Liver (tissue), 3 donors: ENCODE measurements around the gene COPA.

Experiments used
- NR2F2 ChIP-seq: IDR thresholded peaks from 2 replicates; pipeline ENCODE4 v1.6.1; 2016; ENCODE audit warnings: antibody characterized with exemption
- RAD21 ChIP-seq, 2 donors: IDR thresholded peaks; 2 replicates each; pipeline ENCODE4 v1.6.1; 2016; ENCODE audit warnings: antibody characterized with exemption in 2 of 2, mild to moderate bottlenecking in 2 of 2
- RXRA ChIP-seq, 2 donors: IDR thresholded peaks; 2 replicates each; pipeline ENCODE4 v1.6.1; 2017 to 2018; ENCODE audit warnings: antibody characterized with exemption in 2 of 2, mild to moderate bottlenecking in 1 of 2
- SP1 ChIP-seq: IDR thresholded peaks from 2 replicates; pipeline ENCODE4 v1.6.1; 2018; ENCODE audit warnings: antibody characterized with exemption, mild to moderate bottlenecking
- TF ChIP-seq, protein P1 (sequence below): fragments of 150-350 bp; IDR thresholded peaks from 2 replicates; pipeline ENCODE4 v1.5.1; 2017; ENCODE audit warnings: improper control_type of control experiment, low read depth, low read length; ENCODE audit not compliant: missing input control
- TF ChIP-seq, protein P2 (sequence below): IDR thresholded peaks from 2 replicates; pipeline ENCODE4 v1.6.1; 2016; ENCODE audit warnings: antibody characterized with exemption
- donor health status: healthy.
- donor health status: healthy.

GRCh38 chr1:160358073-160358472 is 15.0 kb upstream of the COPA start:
- TF ChIP-seq, protein P1, sequence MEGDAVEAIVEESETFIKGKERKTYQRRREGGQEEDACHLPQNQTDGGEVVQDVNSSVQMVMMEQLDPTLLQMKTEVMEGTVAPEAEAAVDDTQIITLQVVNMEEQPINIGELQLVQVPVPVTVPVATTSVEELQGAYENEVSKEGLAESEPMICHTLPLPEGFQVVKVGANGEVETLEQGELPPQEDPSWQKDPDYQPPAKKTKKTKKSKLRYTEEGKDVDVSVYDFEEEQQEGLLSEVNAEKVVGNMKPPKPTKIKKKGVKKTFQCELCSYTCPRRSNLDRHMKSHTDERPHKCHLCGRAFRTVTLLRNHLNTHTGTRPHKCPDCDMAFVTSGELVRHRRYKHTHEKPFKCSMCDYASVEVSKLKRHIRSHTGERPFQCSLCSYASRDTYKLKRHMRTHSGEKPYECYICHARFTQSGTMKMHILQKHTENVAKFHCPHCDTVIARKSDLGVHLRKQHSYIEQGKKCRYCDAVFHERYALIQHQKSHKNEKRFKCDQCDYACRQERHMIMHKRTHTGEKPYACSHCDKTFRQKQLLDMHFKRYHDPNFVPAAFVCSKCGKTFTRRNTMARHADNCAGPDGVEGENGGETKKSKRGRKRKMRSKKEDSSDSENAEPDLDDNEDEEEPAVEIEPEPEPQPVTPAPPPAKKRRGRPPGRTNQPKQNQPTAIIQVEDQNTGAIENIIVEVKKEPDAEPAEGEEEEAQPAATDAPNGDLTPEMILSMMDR = no peak
- TF ChIP-seq SP1 = no peak
- no peak for TF ChIP-seq RAD21 (IDR thresholded peaks at IDR 0.05)
- TF ChIP-seq NR2F2 = no peak
- no peak for TF ChIP-seq RXRA (IDR thresholded peaks at IDR 0.05)
- TF ChIP-seq, protein P2, sequence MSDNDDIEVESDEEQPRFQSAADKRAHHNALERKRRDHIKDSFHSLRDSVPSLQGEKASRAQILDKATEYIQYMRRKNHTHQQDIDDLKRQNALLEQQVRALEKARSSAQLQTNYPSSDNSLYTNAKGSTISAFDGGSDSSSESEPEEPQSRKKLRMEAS = no peak
